Progenitor cell of endocrine pancreas (in vitro differentiated cells): Measurements from ENCODE around the gene SPATA2. TPM values are rescaled to one million over a fixed set of nuclear protein-coding genes. Genes with fewer than 3 reads are reported as not detected.

Source experiments
- DNase-seq: peaks from one replicate; pipeline ENCODE4 v3.0.0; 2021; ENCODE audit warnings: low spot score; ENCODE audit not compliant: unreplicated experiment
- H3K27ac Mint-ChIP-seq: 2 replicates; pipeline ENCODE4 v1.8.0; 2021; ENCODE audit warnings: mild to moderate bottlenecking, moderate library complexity, mixed read lengths
- H3K27me3 Mint-ChIP-seq: 2 replicates; pipeline ENCODE4 v1.8.0; 2021; ENCODE audit warnings: mixed read lengths
- H3K36me3 Mint-ChIP-seq: 2 replicates; pipeline ENCODE4 v1.8.0; 2022; ENCODE audit warnings: mixed read lengths; ENCODE audit not compliant: insufficient read depth
- H3K4me1 Mint-ChIP-seq: 2 replicates; pipeline ENCODE4 v1.8.0; 2021; ENCODE audit warnings: low read depth, mixed read lengths
- H3K4me3 Mint-ChIP-seq: 2 replicates; pipeline ENCODE4 v1.8.0; 2021; ENCODE audit warnings: low read depth, mild to moderate bottlenecking, moderate library complexity, mixed read lengths
- H3K9me3 Mint-ChIP-seq: 2 replicates; pipeline ENCODE4 v1.8.0; 2021; ENCODE audit warnings: low read depth, mixed read lengths
- CTCF ChIP-seq: fragments of 200-600 bp; sonication (generic); IDR thresholded peaks from one replicate; pipeline ENCODE4 v1.5.0; 2021; ENCODE audit warnings: antibody characterized with exemption, mild to moderate bottlenecking; ENCODE audit not compliant: unreplicated experiment
- total RNA-seq: library from RNA; stranded (reverse); gene quantifications from 2 replicates; pipeline ENCODE4 v1.2.1, GENCODE V29; 2021

SPATA2 gene
- total RNA-seq, 1 donor from 2014 or later, result 9.5 TPM

GRCh38 chr20:49874696-49875095 is 40.6 kb downstream of the SPATA2 start:
- no peaks in the 10 kb centered on the region for H3K9me3 Mint-ChIP-seq
- H3K4me1 Mint-ChIP-seq, result peaks cover 2% of the 10 kb centered on the region
- peak overlapping the region; percentile 23 for H3K27ac Mint-ChIP-seq
- peaks cover 4% of the 10 kb centered on the region for H3K36me3 Mint-ChIP-seq
- no peak overlapping the region for H3K4me3 Mint-ChIP-seq
- no peaks in the 10 kb centered on the region for H3K27me3 Mint-ChIP-seq
- DNase-seq, result no peak
- TF ChIP-seq CTCF, result no peak

GRCh38 chr20:49872056-49872455 is 43.3 kb downstream of the SPATA2 start:
- H3K27ac Mint-ChIP-seq, result no peak overlapping the region
- no peak for TF ChIP-seq CTCF
- no peaks in the 10 kb centered on the region for H3K4me1 Mint-ChIP-seq
- no peak overlapping the region for H3K4me3 Mint-ChIP-seq
- no peak for DNase-seq
- H3K27me3 Mint-ChIP-seq, result no peaks in the 10 kb centered on the region
- H3K9me3 Mint-ChIP-seq, result no peaks in the 10 kb centered on the region
- H3K36me3 Mint-ChIP-seq, result peaks cover 5% of the 10 kb centered on the region

GRCh38 chr20:49871391-49871948 is 43.9 kb downstream of the SPATA2 start:
- TF ChIP-seq CTCF, result no peak
- Mint-ChIP-seq H3K27me3 (no peaks in the 10 kb centered on the region), H3K4me3 (no peak overlapping the region), H3K36me3 (peaks cover 5% of the 10 kb centered on the region), H3K27ac (no peak overlapping the region), H3K9me3 (no peaks in the 10 kb centered on the region), H3K4me1 (no peaks in the 10 kb centered on the region)
- no peak for DNase-seq

GRCh38 chr20:49870261-49870660 is 45.1 kb downstream of the SPATA2 start:
- Mint-ChIP-seq H3K36me3 (peaks cover 5% of the 10 kb centered on the region), H3K27me3 (no peaks in the 10 kb centered on the region), H3K4me3 (no peak overlapping the region), H3K27ac (no peak overlapping the region), H3K9me3 (no peaks in the 10 kb centered on the region), H3K4me1 (no peaks in the 10 kb centered on the region)
- no peak for TF ChIP-seq CTCF
- DNase-seq, result no peak

- H3K4me3 Mint-ChIP-seq, result no peak overlapping the region
- DNase-seq, result no peak
- TF ChIP-seq CTCF, result no peak
- H3K9me3 Mint-ChIP-seq, result no peaks in the 10 kb centered on the region
- H3K27ac Mint-ChIP-seq, result no peak overlapping the region
- H3K36me3 Mint-ChIP-seq, result peaks cover 9% of the 10 kb centered on the region
- H3K4me1 Mint-ChIP-seq, result no peaks in the 10 kb centered on the region
- H3K27me3 Mint-ChIP-seq, result no peaks in the 10 kb centered on the region
Measured at GRCh38 chr20:49868964-49869363, 46.4 kb downstream of the SPATA2 start.
